NCI-H2227 treated with DMSO at 0.1 percent for 48 hours (cell line): ENCODE results near the gene RITA1.

ENCODE experiments used
- DNase-seq: peaks from one replicate; lab custom pipeline; 2025; lab: John Stamatoyannopoulos, UW

Gene RITA1

GRCh38 chr12:113154351-113154973, 31.1 kb upstream of the RITA1 start:
- DNase-seq = peak; percentile 9

- no peak for DNase-seq
Observed at GRCh38 chr12:113155060-113155459, 30.5 kb upstream of the RITA1 start.

GRCh38 chr12:113155646-113156045, 29.9 kb upstream of the RITA1 start:
- DNase-seq = no peak

GRCh38 chr12:113157218-113157859, 28.2 kb upstream of the RITA1 start:
- DNase-seq = no peak

GRCh38 chr12:113158439-113159203, 26.9 kb upstream of the RITA1 start:
- no peak for DNase-seq

- DNase-seq = no peak
Observed at GRCh38 chr12:113159937-113160336, 25.6 kb upstream of the RITA1 start.

- DNase-seq = peak; percentile 97
Observed at GRCh38 chr12:113161415-113162016, 24.0 kb upstream of the RITA1 start.

GRCh38 chr12:113162102-113163029, 23.2 kb upstream of the RITA1 start:
- no peak for DNase-seq

GRCh38 chr12:113163030-113163360, 22.5 kb upstream of the RITA1 start:
- DNase-seq = no peak

GRCh38 chr12:113164014-113164413, 21.5 kb upstream of the RITA1 start:
- DNase-seq = no peak

- DNase-seq = no peak
Observed at GRCh38 chr12:113165521-113166450, 19.7 kb upstream of the RITA1 start.

GRCh38 chr12:113167868-113168267, 17.7 kb upstream of the RITA1 start:
- DNase-seq = no peak

GRCh38 chr12:113169697-113170096, 15.8 kb upstream of the RITA1 start:
- DNase-seq = no peak

GRCh38 chr12:113170457-113170856, 15.1 kb upstream of the RITA1 start:
- DNase-seq = no peak

GRCh38 chr12:113170926-113171325, 14.6 kb upstream of the RITA1 start:
- DNase-seq = no peak

GRCh38 chr12:113171543-113171942, 14.0 kb upstream of the RITA1 start:
- DNase-seq = no peak

GRCh38 chr12:113172185-113172584, 13.3 kb upstream of the RITA1 start:
- DNase-seq = no peak

GRCh38 chr12:113173081-113173698, 12.3 kb upstream of the RITA1 start:
- DNase-seq = no peak

- DNase-seq = peak; percentile 58
Observed at GRCh38 chr12:113174461-113175384, 10.8 kb upstream of the RITA1 start.
